ENCODE measurements around the gene RAD51. TPM values are rescaled to one million over a fixed set of nuclear protein-coding genes. Genes with fewer than 3 reads are reported as not detected.

The RAD51 gene
- total and polyA plus RNA-seq, 2 of the 8 experiments (the other 6 are each of a cell fraction or from before 2014, with no cell fraction given), result 32.2 to 42.4 TPM

- Histone ChIP-seq H3K4me3 (ENCODE audit: extremely low read depth in 1 of 4, insufficient read depth in 2 of 4, low read depth in 3 of 4, low read length in 4 of 4) (no peak overlapping the region), H3K79me2 (ENCODE audit: control insufficient read depth in 1 of 2, insufficient read depth in 2 of 2, low read length in 2 of 2) (no peaks in the 10 kb centered on the region), H3K23ac (ENCODE audit: insufficient read length) (no peak overlapping the region), H2BK20ac (ENCODE audit: low read length) (no peak overlapping the region), H2BK5ac (ENCODE audit: low read depth, low read length) (no peak overlapping the region), H3K79me1 (ENCODE audit: low read depth, low read length) (no peaks in the 10 kb centered on the region), H3K4me1 (replicated peaks in 1 of 4; ENCODE audit: control insufficient read depth in 3 of 4, insufficient read depth in 4 of 4, low read length in 3 of 4) (peaks cover 12 to 18% (median 17%) of the 10 kb centered on the region in 4 experiments), H3K27ac (ENCODE audit: low read depth, low read length) (no peak overlapping the region), H2AK5ac (ENCODE audit: low read depth, low read length) (no peak overlapping the region), H3K9me3 (ENCODE audit: insufficient read depth in 2 of 2, low read depth in 1 of 2, low read length in 1 of 2) (no peaks in the 10 kb centered on the region), H4K5ac (ENCODE audit: insufficient read length, low read depth, low read length) (no peak overlapping the region), H3K27me3 (replicated peaks in 1 of 4; ENCODE audit: control insufficient read depth in 3 of 4, extremely low read depth in 1 of 4, insufficient read depth in 3 of 4, low read length in 3 of 4) (no peaks in the 10 kb centered on the region), H2BK120ac (replicated peaks; ENCODE audit: low read depth, low read length) (no peak overlapping the region), H2BK15ac (ENCODE audit: low read length) (no peak overlapping the region), H3K18ac (ENCODE audit: extremely low read depth, low read length) (no peak overlapping the region), H3K14ac (ENCODE audit: insufficient read length) (no peak overlapping the region), H4K20me1 (replicated peaks in 1 of 2; ENCODE audit: control insufficient read depth in 1 of 2, insufficient read depth in 2 of 2, low read length in 2 of 2) (peaks cover 0 to 1% of the 10 kb centered on the region in 2 experiments), H2AFZ (ENCODE audit: low read length) (no peak overlapping the region), H3K4ac (replicated peaks; ENCODE audit: insufficient read length, low read depth, low read length) (no peak overlapping the region), H2BK12ac (ENCODE audit: low read depth, low read length) (no peak overlapping the region), H3K9ac (replicated peaks in 1 of 4; ENCODE audit: extremely low read depth in 1 of 4, low read depth in 3 of 4, low read length in 3 of 4) (no peak overlapping the region), H3K56ac (replicated peaks; ENCODE audit: insufficient read length, low read depth, low read length) (no peak overlapping the region), H3K4me2 (ENCODE audit: insufficient read depth in 1 of 2, low read depth in 2 of 2, low read length in 2 of 2) (no peak overlapping the region), H4K91ac (replicated peaks; ENCODE audit: insufficient read length, low read length) (no peak overlapping the region), H4K8ac (ENCODE audit: extremely low read depth, insufficient read depth, low read length) (no peak overlapping the region), H3K23me2 (ENCODE audit: low read depth, low read length) (no peaks in the 10 kb centered on the region), H3K36me3 (ENCODE audit: control insufficient read depth in 2 of 4, insufficient read depth in 4 of 4, low read length in 3 of 4) (peaks cover 3 to 47% (median 28%) of the 10 kb centered on the region in 4 experiments; a peak in 6 of 8 replicates)
- DNase-seq (ENCODE audit: low read depth in 1 of 2, low spot score in 2 of 2) (no peak), FAIRE-seq (no peak)
- CTCF ChIA-PET (ENCODE audit: partially characterized antibody), result interaction anchor here (0.6 to 1.9 kb wide), 5 partner anchors 10 to 157 kb away, joined by 3 to 6 read pairs (median 3); partner anchors contain the start of gene VPS18
- TF ChIP-seq EP300 (IDR thresholded peaks at IDR 0.05; ENCODE audit: borderline replicate concordance in 1 of 2, low read depth in 2 of 2, low read length in 2 of 2) (no peak), GTF2F1 (IDR thresholded peaks at IDR 0.05; ENCODE audit: borderline replicate concordance, low read depth, low read length) (no peak), POLR2A (IDR thresholded peaks at IDR 0.05; ENCODE audit: control extremely low read depth in 1 of 2, low read depth in 2 of 2, low read length in 2 of 2) (no peak), CEBPB (IDR thresholded peaks at IDR 0.05; ENCODE audit: low read depth, low read length) (no peak), SIX5 (IDR thresholded peaks at IDR 0.05; ENCODE audit: low read depth, low read length) (no peak), SUZ12 (IDR thresholded peaks at IDR 0.05; ENCODE audit: low read length) (no peak), USF2 (IDR thresholded peaks at IDR 0.05; ENCODE audit: low read length) (no peak), PHF8 (conservative IDR thresholded peaks at IDR 0.05; ENCODE audit: low read depth, low read length) (no peak), MAFK (IDR thresholded peaks at IDR 0.05; ENCODE audit: low read depth, low read length) (no peak), TBP (IDR thresholded peaks at IDR 0.05; ENCODE audit: low read depth, low read length) (no peak), JUND (IDR thresholded peaks at IDR 0.05; ENCODE audit: low read length) (no peak), HDAC6 (IDR thresholded peaks at IDR 0.05; ENCODE audit: low read depth, low read length) (no peak), SIN3A (conservative IDR thresholded peaks at IDR 0.05 in 1 of 2, IDR thresholded peaks at IDR 0.05 in 1 of 2; ENCODE audit: low read depth in 1 of 2, low read length in 2 of 2) (no peak)
- WGBS, 2 experiments (ENCODE audit: extremely low coverage in 1 of 2, insufficient coverage in 1 of 2, insufficient read length in 1 of 2, insufficient replicate concordance in 2 of 2, low coverage in 1 of 2, low lambda C conversion rate in 2 of 2, missing lambda C conversion rate in 1 of 2), result 90% methylated on average over 4 of the region's 4 CpGs; no CpG with 5 or more reads in 1 of the 2 experiments
- POLR2A ChIA-PET (ENCODE audit: partially characterized antibody), result interaction anchor here (0.6 to 2.6 kb wide), 5 partner anchors 10 to 165 kb away, joined by 3 to 11 read pairs (median 5); partner anchors contain the start of genes RAD51 and SPINT1
Observed at GRCh38 chr15:40736575-40736974, 41.6 kb downstream of the RAD51 start.
